GM10248 (cell line): ENCODE results near the gene CNFN.

ENCODE experiments used
- CTCF ChIA-PET: fragments of 300-600 bp; sonication (Branson Sonifier 250); formaldehyde crosslinking; extraction: SDS; loops from one replicate; lab custom pipeline; 2021; ENCODE audit warnings: antibody characterized with exemption; lab: Yijun Ruan, JAX
- POLR2A ChIA-PET: fragments of 350-650 bp; sonication (Branson Sonifier 250); formaldehyde crosslinking; extraction: SDS; loops from one replicate; lab custom pipeline; 2020; ENCODE audit warnings: antibody characterized with exemption; lab: Yijun Ruan, JAX
- DNase-seq: peaks from one replicate; pipeline ENCODE4 v3.0.0; 2012; ENCODE audit errors: extremely low spot score
- TF ChIP-seq, protein P1 (sequence below): IDR thresholded peaks from 2 replicates; pipeline ENCODE4 v1.5.1; 2012; ENCODE audit warnings: mild to moderate bottlenecking, low read depth; ENCODE audit errors: extremely low read depth, missing control alignments, control extremely low read depth

Gene CNFN

GRCh38 chr19:42351079-42351735, 38.9 kb downstream of the CNFN start:
- POLR2A ChIA-PET, result no interaction called here

DNA sequence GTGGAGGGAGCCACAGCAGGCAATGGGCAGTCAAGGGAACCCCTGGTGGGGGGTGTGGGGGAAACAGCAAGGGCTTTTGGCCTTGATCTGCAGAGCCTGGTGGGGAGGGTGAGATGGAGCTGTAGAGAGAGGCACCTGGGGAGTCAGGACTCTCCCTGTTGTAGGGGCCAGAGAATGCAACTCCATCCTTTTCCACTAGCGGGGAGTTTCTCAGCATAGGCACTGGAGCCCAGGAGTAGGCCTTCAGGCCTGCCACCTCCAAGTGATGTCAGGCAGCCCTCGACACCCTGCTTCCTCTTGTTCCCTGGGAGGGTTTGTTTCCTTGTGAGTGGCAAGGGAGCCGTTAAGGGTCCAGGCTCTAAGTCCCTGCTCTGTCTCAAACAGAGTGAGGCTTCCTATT, 39.7 kb downstream of the CNFN start:
- ChIA-PET POLR2A (no interaction called here), CTCF (no interaction called here)
- TF ChIP-seq, protein P1, sequence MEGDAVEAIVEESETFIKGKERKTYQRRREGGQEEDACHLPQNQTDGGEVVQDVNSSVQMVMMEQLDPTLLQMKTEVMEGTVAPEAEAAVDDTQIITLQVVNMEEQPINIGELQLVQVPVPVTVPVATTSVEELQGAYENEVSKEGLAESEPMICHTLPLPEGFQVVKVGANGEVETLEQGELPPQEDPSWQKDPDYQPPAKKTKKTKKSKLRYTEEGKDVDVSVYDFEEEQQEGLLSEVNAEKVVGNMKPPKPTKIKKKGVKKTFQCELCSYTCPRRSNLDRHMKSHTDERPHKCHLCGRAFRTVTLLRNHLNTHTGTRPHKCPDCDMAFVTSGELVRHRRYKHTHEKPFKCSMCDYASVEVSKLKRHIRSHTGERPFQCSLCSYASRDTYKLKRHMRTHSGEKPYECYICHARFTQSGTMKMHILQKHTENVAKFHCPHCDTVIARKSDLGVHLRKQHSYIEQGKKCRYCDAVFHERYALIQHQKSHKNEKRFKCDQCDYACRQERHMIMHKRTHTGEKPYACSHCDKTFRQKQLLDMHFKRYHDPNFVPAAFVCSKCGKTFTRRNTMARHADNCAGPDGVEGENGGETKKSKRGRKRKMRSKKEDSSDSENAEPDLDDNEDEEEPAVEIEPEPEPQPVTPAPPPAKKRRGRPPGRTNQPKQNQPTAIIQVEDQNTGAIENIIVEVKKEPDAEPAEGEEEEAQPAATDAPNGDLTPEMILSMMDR, result no peak

More at GRCh38 chr19:42351079-42351735, 38.9 kb downstream of the CNFN start:
- TF ChIP-seq, protein P1, result no peak
- DNase-seq, result no peak
- CTCF ChIA-PET, result no interaction called here

DNA sequence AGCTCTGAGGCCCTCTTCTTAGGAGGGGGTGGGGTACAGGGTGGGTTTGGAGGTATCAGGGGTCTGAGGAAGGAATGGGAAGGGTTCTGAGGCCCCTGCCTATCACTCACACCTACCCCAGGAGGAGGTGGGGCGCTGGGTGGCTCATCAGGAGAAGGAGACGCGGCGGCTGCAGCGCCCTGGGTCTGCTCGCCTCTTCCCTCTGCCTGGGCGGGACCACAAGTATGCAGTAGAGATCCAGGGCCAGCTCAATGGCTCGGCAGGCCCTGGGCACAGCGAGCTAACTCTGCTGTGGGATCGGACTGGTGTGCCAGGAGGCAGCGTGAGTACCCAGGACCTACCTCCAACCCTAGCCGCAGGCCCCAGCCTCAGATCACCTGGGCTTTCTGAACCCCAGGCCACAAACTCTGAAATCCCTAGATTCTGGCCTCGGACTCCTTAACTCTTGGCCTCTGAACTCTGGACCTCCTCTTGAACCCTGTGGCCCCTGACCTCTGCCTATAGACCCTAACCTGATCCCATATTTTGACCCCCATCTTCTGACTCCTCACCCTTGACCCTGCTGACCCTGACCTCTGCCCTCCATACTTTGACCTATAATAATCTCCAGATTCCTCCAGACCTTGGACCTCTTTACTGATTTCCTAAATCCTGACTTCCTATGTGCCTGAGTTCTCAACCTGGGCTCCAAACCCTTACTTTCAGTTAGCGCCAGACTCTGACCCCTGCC, 40.6 kb downstream of the CNFN start:
- ChIA-PET POLR2A (interaction anchor here (0.7 kb wide), 1 partner anchor 47 kb away, joined by 6 read pairs; no protein-coding TSS in a partner anchor), CTCF (interaction anchor here (0.9 kb wide), 1 partner anchor 185 kb away, joined by 3 read pairs; no protein-coding TSS in a partner anchor)
- DNase-seq, result no peak
- TF ChIP-seq, protein P1, result no peak

More for the DNA sequence above, 39.7 kb downstream of the CNFN start:
- no peak for DNase-seq

- ChIA-PET POLR2A (no interaction called here), CTCF (no interaction called here)
- no peak for DNase-seq
- TF ChIP-seq, protein P1, result no peak
These were observed 41.9 kb downstream of the CNFN start for GRCh38 chr19:42348211-42348610.

- POLR2A ChIA-PET, result no interaction called here
- TF ChIP-seq, protein P1, result no peak
- DNase-seq, result no peak
- CTCF ChIA-PET, result interaction anchor here (0.9 to 2.2 kb wide), 3 partner anchors 15 to 183 kb away, joined by 4 to 5 read pairs (median 4); partner anchors contain the start of gene CEACAM1
These were observed 44.8 kb downstream of the CNFN start for GRCh38 chr19:42345191-42345812.

- TF ChIP-seq, protein P1, result no peak
- POLR2A ChIA-PET, result no interaction called here
- no peak for DNase-seq
- CTCF ChIA-PET, result interaction anchor here (0.9 to 1.5 kb wide), 2 partner anchors 14 to 75 kb away, joined by 4 read pairs; no protein-coding TSS in a partner anchor
These were observed 45.7 kb downstream of the CNFN start for GRCh38 chr19:42344336-42344893.
